ENCODE measurements around the gene CMSS1.

- no peak for TF ChIP-seq ZNF274 (IDR thresholded peaks at IDR 0.05; ENCODE audit: low read depth, low read length)
- TF ChIP-seq SUZ12 (IDR thresholded peaks at IDR 0.05; ENCODE audit: extremely low read depth, insufficient read depth, insufficient read length): no peak
- no peak for TF ChIP-seq YY1 (IDR thresholded peaks at IDR 0.05; ENCODE audit: insufficient read depth, insufficient read length)
Measured at GRCh38 chr3:100001083-100001482, 183.4 kb downstream of the CMSS1 start.
